ENCODE measurements around the gene RSPH1.

DNA sequence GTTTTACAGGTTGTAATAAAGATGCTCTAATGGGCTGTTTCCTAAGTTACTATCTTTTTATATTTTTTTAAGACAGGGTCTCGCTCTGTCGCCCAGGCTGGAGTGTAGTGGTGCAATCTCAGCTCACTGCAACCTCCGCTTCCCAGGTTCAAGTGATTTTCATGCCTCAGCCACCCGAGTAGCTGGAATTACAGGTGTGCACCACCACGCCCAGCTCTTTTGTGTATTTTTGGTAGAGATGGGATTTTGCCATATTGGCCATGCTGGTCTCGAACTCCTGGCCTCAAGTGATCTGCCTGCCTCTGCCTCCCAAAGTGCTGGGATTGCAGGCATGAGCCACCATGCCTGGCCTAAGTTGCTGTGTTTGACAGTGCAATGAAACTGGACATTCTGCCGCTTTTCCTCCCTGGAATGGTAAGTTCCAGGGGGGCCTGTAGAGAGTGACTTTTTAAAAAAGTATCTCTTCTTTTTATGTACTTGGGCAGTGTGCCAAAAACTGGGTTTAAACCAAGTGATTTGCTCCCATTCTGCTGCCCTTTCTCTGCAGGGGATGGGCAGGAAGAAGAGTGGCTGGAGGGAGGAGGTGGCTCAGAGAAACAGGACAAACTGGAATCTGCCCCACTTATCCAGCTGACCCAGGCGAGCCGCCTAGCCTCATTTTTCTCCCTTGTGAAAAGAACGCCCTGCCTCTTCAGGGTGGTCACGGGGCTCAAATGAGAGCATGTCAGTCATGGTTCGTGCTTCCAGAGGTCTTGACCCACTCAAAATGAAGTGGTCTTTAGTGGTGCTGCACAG lies 19.9 kb upstream of the RSPH1 start:
- TF ChIP-seq EZH2phosphoT487 (IDR thresholded peaks at IDR 0.05; ENCODE audit: borderline replicate concordance, low read length), result no peak
- TF ChIP-seq, protein P1, sequence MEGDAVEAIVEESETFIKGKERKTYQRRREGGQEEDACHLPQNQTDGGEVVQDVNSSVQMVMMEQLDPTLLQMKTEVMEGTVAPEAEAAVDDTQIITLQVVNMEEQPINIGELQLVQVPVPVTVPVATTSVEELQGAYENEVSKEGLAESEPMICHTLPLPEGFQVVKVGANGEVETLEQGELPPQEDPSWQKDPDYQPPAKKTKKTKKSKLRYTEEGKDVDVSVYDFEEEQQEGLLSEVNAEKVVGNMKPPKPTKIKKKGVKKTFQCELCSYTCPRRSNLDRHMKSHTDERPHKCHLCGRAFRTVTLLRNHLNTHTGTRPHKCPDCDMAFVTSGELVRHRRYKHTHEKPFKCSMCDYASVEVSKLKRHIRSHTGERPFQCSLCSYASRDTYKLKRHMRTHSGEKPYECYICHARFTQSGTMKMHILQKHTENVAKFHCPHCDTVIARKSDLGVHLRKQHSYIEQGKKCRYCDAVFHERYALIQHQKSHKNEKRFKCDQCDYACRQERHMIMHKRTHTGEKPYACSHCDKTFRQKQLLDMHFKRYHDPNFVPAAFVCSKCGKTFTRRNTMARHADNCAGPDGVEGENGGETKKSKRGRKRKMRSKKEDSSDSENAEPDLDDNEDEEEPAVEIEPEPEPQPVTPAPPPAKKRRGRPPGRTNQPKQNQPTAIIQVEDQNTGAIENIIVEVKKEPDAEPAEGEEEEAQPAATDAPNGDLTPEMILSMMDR (IDR thresholded peaks at IDR 0.05; ENCODE audit: low read depth, low read length, poor library complexity, severe bottlenecking), result no peak
